GM12874 (cell line): Measurements from ENCODE around the gene TMPRSS7.

ENCODE experiments used
- CTCF ChIP-seq: IDR thresholded peaks from 2 replicates; pipeline ENCODE4 v1.5.1; 2011; ENCODE audit warnings: low read depth, mild to moderate bottlenecking, control low read depth, low read length, moderate library complexity; ENCODE audit not compliant: insufficient read depth

TMPRSS7 gene

GRCh38 chr3:112034436-112034835 lies at the start of gene TMPRSS7:
Gene TMPRSS7, plus strand, starts transcription at chr3:112034736. Its CDS starts 110 bp downstream, at chr3:112034846.
- no peak for TF ChIP-seq CTCF

GRCh38 chr3:111986800-111987199 lies 47.7 kb upstream of the TMPRSS7 start:
- no peak for TF ChIP-seq CTCF

- peak; percentile 61; the same call in 1 of the 2 replicates for TF ChIP-seq CTCF
These were observed 45.4 kb upstream of the TMPRSS7 start for GRCh38 chr3:111989061-111989678.

- no peak for TF ChIP-seq CTCF
These were observed 41.5 kb upstream of the TMPRSS7 start for GRCh38 chr3:111993038-111993437.

- no peak for TF ChIP-seq CTCF
These were observed 35.7 kb upstream of the TMPRSS7 start, which contains the start of gene TAGLN3 for GRCh38 chr3:111998636-111999483. Gene TAGLN3, plus strand, starts transcription at chr3:111998922. Its CDS starts 501 bp downstream, at chr3:111999423.

- no peak for TF ChIP-seq CTCF
These were observed 34.8 kb upstream of the TMPRSS7 start for GRCh38 chr3:111999484-112000324.

- no peak for TF ChIP-seq CTCF
These were observed 34.2 kb upstream of the TMPRSS7 start for GRCh38 chr3:112000367-112000771.
